GM21825 (cell line): ENCODE results near the gene PIP4K2A.

Source experiments
- ATAC-seq: cut with Tn5 transposase; IDR thresholded peaks from one replicate; pipeline ENCODE4 v1.9.1; 2021; ENCODE audit warnings: mild to moderate bottlenecking, moderate library complexity; ENCODE audit not compliant: unreplicated experiment

The PIP4K2A gene

DNA sequence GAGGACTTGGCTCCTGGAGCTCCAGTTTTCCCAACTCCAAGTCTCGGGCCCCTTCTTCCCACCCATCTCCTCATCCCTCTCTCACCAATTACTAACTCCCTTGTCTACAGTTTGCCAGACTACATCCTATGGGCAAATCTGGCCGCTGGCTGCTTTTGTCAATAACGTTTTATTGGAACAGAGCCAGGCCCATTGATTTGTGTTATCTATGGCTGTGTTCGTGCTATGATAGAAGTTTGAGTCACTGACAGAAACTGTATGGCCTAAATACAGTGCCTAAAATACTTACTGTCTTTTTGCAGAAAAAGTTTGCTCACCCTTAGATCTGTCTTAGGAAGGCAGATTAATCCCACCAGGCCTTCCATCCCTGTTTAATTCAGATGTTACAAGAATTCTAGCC lies 71.3 kb downstream of the PIP4K2A start:
- ATAC-seq: no peak

DNA sequence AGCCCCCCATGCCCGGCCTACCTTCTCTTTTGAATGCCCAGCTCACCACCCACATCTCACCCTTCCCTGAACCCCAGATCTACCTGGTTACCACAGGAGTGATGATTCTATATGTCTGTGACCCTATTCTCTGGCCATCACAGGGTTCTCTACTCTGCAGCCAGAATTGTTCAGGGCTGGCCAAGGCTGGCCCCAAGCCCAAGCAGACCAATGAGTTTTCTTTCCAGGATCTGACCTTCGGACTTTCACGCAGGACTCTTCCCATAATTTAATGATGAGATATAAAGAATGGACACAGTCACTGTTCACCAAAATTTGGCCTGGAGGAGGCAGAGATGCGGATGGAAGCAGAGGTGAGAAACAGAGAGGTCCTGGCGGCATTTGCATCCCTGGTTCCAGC lies 72.6 kb downstream of the PIP4K2A start:
- no peak for ATAC-seq

DNA sequence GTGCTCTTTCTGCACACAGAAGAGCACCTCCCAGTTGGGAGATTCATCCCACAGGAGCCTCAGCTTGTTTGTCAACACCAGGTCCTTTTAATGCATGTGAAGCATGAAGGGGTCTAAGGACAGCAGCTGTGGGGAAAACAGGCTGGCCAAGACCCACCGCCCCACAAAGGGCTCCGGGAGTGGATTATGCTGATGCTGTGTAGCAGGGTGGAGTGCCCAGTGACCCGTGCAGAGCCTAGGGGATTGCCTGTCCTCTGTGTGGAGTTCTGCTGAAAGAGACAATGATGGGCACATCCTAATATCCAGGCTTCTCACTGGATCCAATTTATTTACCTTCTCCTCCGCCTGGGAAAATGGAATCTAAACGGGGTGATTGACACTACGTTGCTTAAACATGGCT lies 74.0 kb downstream of the PIP4K2A start:
- ATAC-seq: no peak

DNA sequence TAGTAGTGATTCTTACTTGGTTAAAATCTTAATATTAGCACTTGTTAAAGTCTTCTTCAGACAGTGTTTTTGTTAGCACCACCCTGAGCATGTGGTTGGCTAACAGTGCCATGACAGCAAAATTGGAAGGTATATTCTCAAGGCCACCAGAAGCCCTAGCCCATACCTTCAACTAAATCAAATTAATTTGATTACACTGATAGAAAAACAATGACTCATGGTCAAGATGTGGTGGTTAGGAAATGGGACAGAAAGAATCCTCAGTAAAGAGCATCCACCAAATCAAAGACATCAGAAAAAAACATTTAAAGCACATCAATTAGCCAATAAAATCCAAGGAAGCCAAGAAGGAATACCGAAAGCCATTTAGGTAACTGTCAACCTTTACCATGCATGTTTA lies 75.5 kb downstream of the PIP4K2A start:
- no peak for ATAC-seq

DNA sequence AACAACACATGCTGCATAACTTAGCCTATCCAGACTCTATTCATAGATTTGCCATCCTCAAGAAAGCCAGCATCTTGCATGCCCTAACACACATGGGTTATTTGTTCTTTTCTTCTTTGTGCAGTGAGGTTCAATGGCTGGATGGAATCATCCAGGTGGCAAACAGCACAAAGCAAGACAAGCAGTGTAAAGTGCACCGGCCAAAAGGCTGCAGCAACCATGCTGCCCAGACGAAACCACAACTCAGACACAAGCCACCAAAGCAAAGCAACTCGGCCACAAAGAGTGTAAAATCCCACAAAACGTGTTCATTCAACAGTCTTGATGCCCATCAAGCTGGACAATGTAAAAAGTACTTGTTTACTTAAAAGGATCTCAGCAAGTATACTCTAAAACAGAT lies 76.9 kb downstream of the PIP4K2A start:
- ATAC-seq: no peak

DNA sequence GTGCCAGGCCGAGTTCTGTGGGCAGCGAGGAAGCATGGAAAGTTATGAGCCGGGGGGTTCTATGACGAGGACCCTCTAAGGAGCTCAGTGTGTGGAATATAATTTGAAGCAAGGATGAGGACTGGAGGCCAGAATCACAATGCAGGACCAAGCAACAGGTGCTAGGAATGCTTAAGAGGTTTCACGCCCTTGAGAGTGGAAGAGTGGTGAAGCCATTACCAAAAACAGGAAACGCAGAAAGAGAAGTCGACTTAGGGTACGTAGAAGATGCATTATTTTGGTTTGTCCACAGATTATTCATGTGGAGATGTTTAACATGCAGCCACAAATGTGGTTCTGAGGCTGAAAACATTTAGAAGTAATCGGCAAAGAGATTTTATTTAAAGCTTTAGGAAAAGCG lies 78.7 kb downstream of the PIP4K2A start:
- no peak for ATAC-seq

DNA sequence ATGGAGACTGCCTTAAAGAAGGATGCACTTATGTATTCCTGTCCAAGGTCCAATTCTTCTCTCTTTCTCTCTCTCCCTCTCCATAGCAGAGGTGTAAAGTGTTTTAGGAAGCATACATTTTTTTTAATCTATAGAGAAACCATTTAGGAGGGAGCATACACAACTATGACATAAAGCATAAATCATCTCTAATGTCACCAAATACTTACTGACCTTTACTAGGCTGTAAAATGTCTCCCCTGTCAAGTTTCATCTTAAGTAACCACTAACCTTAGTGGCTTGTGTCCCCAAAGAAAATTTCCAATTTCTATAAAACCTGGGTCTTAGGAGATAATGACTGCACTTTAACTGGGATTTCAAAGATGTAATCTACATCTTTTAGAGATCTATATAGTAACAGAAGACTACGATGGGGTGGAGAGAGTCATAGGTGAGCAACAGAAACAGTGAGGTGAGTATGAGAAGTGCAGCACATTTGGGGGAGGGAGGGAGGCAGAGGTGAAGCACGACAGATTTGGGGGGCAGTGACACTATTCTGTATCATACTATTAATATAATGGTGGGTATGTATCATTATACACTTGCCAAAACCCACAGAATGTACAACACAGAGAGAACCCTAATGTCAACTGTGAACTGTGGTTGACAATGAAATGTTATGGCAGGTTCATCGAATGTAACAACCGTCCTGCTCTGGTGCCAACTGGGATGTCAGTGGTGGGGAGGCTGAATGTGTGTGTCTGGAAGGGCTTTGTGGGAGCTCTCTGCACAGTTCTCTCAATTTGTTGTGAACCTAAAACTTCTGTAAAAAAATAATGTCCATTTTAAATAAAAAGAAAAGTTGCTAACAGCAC lies 79.5 kb downstream of the PIP4K2A start:
- no peak for ATAC-seq

DNA sequence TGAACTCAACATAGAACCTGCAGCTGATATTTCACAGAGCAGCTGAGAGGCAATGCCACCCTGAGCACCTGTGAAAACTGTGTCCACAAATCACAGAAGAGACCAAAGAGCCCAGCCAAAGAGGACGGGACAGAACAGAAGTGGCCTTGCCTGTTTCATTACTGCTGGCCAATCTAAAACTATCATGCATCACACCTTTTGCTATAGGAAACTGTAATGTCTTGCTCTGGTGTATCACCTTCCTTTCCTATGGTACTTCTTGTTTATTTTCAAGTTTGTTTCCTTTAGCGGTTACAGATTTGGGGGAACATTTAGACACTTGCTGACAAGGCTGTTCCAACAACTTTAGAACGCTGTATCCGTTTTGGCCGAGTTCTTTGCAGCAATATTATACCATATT lies 80.3 kb downstream of the PIP4K2A start:
- no peak for ATAC-seq

DNA sequence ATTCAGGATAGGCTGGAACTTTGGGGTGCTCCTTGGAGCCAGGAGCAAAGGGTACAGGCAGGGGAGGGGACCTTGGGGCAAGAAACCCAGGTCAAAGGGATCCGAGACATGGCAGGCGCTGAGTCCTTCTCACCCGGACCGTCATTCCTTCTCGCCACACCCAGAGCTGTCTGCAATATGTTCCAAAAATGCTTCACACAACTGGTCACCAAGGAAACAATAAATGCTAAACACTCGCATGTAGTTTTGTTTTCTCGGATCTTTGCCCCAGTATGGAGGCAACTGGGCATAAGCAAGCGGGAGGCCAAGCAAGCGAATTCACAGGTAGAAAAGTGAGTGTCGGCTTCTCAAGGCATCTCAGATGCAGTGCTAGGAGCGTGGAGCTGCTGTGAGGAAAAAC lies 80.8 kb downstream of the PIP4K2A start:
- ATAC-seq: no peak

DNA sequence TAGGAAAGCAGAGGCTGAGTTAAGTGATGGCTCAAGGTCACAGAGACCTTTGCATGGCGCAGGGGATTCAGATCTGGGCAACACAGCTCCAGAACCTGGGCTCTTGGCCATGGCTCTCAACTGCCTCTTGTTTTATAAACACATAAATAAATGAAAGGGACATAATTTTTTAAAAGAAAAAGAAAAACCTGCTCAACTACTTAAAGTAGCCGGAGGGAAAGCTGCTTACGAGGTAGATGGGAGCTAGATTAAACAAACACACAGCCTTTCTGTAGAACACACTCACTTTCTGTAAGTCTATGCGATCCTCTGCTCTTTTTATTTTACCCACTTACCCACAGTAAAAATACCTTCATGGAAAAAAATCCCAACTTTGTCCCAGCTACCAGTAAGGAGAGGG lies 81.3 kb downstream of the PIP4K2A start:
- ATAC-seq: no peak

DNA sequence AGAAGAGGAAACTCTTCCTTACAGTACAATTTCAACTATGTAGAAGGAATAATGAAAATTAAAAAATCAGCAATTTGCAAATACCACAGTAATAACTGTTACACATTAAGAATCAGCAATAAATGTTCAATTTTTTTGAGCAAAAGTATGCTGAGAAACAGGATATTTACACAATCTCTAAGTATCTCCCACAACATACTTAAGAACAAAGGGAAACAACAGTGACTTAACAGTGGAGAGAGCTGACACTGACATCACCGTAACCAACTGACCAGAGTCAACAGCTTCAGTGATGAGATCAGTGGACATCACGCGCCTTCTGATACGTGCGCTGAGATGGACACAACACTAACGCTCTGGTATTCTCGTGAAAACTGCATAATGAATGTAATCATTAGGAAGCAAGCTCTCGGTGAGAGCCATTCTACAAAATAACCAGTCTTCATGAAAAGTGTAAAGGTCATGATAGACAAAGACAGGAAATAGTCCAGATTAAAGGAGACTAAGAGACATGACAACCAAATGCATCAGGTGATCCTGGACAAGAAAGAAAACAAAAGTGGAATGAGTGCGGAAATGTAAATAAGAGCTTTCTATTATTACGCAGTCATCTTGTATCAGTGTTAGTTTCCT lies 82.6 kb downstream of the PIP4K2A start:
- ATAC-seq: no peak

DNA sequence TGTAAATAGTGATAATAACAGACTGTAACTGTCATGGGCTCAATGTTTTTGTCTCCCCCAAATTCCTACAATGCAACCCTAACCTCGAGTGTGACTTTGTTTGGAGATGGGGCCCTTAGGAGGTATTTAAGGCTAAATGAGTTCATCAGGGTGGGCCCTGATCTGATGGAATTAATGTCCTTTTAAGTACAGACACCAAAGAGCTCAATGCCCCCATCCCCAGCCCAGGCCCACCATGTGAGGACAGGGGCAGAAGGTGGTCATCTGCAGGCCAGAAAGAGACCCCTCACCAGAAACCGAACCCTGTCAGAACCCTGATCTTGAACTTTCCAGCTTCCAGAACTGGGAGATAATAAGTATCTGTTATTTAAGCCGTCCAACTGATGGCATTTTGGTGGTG lies 83.2 kb downstream of the PIP4K2A start:
- ATAC-seq: no peak

DNA sequence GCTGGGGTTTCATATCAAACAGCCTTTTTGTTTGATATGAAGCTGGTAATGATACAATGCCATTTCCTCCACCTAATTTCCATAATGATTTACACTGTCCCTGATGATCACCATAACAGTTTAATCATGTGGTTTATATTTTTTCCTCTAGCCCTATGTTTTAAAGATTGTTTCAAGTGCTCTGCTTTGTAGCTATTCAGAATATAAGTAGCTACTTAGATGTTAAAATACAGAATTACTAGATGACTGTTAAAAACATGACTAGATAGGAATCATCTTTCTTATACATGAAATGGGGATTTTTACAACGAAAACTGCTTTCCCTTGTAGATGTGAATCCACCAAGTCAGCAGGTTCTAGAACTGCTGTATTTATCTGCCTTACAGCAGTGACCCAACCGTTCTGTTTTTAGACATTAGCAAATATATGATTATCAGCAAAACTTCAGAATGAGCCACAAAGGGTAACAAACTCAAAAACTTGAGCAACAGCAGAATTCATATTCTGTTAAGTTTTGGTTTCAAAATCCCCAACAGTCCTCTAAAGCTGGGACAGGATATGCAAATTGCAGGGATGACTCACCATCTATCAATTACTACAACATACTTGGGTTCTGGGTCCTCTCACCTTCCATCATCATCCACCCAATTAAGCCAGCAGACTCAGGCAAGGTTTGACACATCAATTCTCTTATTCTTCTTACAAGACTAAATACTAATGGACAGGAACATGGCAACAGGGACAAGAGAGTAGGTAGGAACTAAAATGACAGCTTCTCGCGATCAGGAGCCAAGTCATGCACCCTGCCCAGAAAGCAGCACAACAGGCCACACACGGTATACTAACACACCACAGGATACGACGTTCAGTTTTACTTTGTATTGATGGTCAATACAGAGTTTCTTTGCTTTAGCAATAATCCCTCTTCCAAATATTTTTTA lies 83.9 kb downstream of the PIP4K2A start:
- peak; percentile 80 for ATAC-seq

DNA sequence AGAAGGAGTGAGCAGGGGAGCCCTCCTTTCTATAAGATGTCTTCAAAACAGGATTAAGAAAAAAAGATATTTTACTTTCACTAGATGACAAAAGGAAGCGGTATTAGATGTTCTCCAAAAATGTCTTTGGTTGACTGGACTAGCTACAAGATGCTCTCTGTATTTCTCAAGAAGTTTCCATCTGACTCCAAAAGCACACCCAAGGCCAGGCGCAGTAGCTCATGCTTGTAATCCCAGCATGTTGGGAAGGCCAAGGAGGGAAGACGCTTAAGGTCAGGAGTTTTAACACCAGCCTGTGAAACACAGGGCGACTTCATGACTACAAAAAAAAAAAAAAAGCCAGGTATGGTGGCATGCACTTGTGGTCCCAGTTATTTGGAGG lies 84.5 kb downstream of the PIP4K2A start:
- peak; percentile 28 for ATAC-seq

DNA sequence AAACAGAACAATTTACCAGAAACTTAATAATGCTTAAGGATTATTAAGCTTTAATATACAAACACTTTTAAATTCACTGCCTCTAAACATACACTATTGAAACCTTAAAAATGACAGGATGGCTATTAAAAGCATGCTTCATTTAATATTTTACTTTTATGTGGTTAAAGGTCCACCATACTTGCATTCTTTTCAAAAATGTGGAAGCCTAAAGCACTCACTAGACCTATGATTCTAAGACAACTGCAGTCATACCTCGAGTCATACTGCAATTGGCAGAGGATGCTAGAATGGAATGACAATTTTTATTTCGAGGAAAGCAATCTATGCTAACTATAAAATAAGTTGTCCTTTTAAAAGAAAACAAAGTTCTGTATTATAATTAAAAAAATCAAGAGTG lies 85.3 kb downstream of the PIP4K2A start:
- ATAC-seq: no peak

DNA sequence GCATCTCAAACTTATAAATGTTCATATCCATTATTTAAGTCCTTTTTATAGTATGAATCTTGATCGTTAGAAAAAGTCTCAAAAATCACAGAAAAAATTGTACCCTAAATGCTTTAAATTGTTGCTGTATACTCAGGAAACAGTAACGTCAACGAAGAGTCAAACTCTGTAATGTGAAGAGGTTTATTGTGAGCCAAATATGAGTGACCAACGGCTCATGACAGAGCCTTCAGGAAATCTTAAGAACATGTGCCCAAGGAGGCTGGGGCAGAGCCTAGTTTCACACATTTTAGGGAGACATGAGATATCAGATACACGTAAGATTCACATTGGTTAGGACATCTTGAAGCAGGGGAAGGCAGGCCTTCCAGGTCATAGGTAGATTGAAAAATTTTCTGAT lies 86.1 kb downstream of the PIP4K2A start:
- no peak for ATAC-seq

DNA sequence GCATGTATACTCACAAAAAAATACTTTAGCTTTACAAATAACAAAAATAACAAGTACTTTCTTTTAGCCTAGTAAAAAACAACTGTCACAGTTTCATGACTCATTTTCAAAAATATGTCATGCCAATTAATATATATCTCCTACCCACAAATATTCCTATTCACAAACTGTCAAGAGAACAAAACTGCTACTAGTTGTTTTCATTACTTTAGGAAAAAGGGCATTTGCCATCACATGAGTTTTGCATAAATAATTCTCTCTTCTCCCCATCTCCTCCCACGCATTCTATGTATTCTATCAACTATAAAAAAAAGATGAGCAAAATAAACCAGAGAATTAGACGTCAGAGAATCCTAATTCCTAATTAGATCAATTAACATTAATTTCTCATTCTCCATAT lies 87.6 kb downstream of the PIP4K2A start:
- ATAC-seq: no peak

DNA sequence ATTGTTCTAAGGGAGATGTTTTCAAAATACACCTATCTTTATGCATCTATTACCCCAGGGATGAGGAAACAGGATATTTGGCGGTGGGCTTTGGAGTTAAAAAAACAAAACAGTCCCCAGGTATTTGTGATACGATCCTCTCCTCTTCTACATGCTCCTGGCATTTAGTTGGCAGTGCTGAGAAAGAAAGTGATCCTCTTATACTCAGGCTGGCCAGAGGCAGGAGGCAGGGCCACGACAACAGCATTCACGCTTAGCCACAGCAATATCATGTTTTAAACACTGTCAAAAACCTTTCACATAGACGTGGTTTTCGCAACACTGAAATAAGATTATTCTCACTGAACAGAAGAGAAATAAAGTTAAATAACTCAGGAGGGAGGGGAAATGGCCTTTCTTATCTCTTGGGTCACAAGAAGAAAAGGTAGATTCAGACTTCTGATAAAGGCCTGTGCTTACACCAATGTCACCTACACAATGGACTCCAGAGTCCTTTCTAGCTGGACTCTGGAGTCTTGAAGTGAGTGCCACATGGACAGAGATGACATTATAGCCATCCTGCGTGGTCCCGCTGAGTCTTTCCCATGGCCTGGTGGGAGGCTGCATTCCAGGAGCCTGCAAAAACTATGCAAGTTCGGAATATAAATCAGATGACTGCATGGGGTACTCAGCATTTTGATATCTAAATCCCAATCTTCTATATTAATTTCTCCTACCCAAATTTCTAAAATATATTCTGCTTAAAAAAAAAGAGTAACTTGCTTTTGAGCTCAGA lies 88.7 kb downstream of the PIP4K2A start:
- no peak for ATAC-seq

DNA sequence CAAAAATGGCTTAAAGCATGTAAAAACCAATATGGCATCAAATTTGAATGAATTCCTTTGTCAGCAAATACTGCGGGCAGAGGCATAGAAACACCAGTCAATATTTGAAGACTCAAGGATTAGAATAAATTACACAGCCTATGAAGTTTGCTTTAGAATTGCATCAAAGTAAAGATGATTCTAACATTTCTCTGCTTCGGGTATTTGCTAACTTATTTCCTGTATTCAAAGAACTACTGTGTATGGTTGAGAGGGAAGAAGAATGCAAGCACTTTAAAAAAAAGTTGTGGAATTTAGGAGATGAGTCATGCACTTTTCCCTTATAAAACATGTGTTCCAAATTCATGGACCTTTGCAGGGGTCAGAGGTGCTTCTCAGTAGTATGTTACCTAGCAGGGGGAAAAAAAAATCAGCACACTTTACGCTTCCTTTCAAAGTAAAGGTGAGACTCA lies 90.1 kb downstream of the PIP4K2A start:
- no peak for ATAC-seq

DNA sequence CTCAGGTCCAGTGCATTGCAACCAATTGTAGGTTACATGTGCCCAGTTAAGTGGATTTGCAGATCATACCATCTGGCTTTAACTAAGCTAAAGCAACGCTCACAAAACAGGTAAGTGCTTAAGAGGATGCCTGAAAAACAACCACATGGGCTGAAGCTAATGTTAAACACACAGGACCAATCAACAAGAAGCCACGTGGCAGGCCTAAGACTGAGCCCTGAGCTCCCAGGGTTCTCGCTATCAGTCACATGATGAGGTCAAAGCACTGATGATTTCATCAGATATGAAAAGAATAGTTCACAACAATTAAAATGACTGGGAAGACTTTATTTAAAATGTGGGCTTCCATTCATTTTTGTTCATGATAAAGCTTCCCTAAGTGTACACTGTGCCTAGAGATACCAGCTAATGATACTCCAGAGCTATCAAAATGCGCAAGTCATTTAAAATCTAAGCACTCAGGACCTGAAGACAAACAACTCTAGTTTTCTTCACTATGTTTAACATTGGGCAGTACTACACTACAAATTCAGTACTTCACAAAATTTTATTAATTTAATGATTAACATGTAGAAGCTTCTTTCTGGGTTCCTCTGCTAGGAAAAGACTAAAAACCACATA lies 90.6 kb downstream of the PIP4K2A start:
- ATAC-seq: no peak
